Measurements from ENCODE around the gene OR8D4. TPM values are rescaled to one million over a fixed set of nuclear protein-coding genes. Genes with fewer than 3 reads are reported as not detected.

OR8D4 gene
- total and polyA plus RNA-seq, 4 donors: 0.14 TPM; not detected in 3

DNA sequence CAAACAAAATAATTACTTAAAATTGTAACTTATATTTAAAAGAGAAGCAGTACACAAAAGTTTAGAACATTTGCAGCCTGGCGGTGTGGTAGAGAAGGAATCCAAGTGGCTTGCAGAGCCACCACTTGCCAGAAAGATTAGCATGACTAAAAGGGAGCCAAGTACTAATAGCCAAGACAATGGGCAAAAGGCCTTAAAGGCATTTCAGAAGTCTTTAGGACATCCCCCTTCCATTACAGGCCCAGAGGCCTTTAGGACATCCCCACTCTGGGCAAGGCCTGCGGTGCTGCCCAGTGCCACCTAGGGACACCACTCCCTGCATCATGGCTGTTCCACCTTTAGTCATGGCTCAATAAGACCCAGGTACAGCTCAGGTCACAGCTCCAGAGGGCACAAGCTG, 48.9 kb upstream of the OR8D4 start:
- Histone ChIP-seq H3K9me3 (ENCODE audit: control insufficient read depth in 4 of 4, low read length in 3 of 4) (peaks cover 0 to 2% (median 0%) of the 10 kb centered on the region in 4 donors), H3K36me3 (ENCODE audit: control insufficient read depth in 4 of 4, insufficient read depth in 3 of 4, low read depth in 1 of 4, low read length in 3 of 4) (no peaks in the 10 kb centered on the region), H3K4me1 (ENCODE audit: control insufficient read depth in 4 of 4, insufficient read depth in 4 of 4, low read length in 3 of 4) (no peaks in the 10 kb centered on the region), H3K4me3 (ENCODE audit: low read depth in 1 of 3, low read length in 3 of 3) (no peak overlapping the region), H3K9ac (ENCODE audit: low read depth in 1 of 2, low read length in 2 of 2) (no peak overlapping the region), H3K27me3 (ENCODE audit: control insufficient read depth in 4 of 4, insufficient read depth in 4 of 4, low read length in 3 of 4) (peaks cover 0 to 4% (median 0%) of the 10 kb centered on the region in 4 donors), H3K27ac (ENCODE audit: low read depth in 1 of 2, low read length in 2 of 2) (no peak overlapping the region)
- no peak for DNase-seq (ENCODE audit: low spot score)
- TF ChIP-seq EGR1 (IDR thresholded peaks at IDR 0.05; ENCODE audit: low read depth in 2 of 2) (no peak), GABPA (IDR thresholded peaks at IDR 0.05 in 1 of 2, conservative IDR thresholded peaks at IDR 0.05 in 1 of 2) (no peak), SP1 (IDR thresholded peaks at IDR 0.05) (no peak), HNF4G (IDR thresholded peaks at IDR 0.05) (no peak), NR2F2 (IDR thresholded peaks at IDR 0.05) (no peak), REST (IDR thresholded peaks at IDR 0.05) (no peak), FOXA1 (IDR thresholded peaks at IDR 0.05) (no peak)
- TF ChIP-seq, protein P1, sequence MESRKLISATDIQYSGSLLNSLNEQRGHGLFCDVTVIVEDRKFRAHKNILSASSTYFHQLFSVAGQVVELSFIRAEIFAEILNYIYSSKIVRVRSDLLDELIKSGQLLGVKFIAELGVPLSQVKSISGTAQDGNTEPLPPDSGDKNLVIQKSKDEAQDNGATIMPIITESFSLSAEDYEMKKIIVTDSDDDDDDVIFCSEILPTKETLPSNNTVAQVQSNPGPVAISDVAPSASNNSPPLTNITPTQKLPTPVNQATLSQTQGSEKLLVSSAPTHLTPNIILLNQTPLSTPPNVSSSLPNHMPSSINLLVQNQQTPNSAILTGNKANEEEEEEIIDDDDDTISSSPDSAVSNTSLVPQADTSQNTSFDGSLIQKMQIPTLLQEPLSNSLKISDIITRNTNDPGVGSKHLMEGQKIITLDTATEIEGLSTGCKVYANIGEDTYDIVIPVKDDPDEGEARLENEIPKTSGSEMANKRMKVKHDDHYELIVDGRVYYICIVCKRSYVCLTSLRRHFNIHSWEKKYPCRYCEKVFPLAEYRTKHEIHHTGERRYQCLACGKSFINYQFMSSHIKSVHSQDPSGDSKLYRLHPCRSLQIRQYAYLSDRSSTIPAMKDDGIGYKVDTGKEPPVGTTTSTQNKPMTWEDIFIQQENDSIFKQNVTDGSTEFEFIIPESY (IDR thresholded peaks at IDR 0.05): no peak
- TF ChIP-seq, protein P2, sequence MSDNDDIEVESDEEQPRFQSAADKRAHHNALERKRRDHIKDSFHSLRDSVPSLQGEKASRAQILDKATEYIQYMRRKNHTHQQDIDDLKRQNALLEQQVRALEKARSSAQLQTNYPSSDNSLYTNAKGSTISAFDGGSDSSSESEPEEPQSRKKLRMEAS (IDR thresholded peaks at IDR 0.05): no peak
- TF ChIP-seq, protein P3, sequence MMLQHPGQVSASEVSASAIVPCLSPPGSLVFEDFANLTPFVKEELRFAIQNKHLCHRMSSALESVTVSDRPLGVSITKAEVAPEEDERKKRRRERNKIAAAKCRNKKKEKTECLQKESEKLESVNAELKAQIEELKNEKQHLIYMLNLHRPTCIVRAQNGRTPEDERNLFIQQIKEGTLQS (IDR thresholded peaks at IDR 0.05): no peak
- TF ChIP-seq, protein P4, sequence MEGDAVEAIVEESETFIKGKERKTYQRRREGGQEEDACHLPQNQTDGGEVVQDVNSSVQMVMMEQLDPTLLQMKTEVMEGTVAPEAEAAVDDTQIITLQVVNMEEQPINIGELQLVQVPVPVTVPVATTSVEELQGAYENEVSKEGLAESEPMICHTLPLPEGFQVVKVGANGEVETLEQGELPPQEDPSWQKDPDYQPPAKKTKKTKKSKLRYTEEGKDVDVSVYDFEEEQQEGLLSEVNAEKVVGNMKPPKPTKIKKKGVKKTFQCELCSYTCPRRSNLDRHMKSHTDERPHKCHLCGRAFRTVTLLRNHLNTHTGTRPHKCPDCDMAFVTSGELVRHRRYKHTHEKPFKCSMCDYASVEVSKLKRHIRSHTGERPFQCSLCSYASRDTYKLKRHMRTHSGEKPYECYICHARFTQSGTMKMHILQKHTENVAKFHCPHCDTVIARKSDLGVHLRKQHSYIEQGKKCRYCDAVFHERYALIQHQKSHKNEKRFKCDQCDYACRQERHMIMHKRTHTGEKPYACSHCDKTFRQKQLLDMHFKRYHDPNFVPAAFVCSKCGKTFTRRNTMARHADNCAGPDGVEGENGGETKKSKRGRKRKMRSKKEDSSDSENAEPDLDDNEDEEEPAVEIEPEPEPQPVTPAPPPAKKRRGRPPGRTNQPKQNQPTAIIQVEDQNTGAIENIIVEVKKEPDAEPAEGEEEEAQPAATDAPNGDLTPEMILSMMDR (IDR thresholded peaks at IDR 0.05; ENCODE audit: low read depth, low read length, missing input control): no peak
- 97% methylated on average over 2 of the region's 2 CpGs for WGBS

GRCh38 chr11:123856444-123856843, 45.5 kb upstream of the OR8D4 start:
- WGBS: 84% methylated on average over 2 of the region's 2 CpGs
- TF ChIP-seq JUND (IDR thresholded peaks at IDR 0.05) (no peak), EGR1 (IDR thresholded peaks at IDR 0.05; ENCODE audit: low read depth in 2 of 2) (no peak), FOXA2 (IDR thresholded peaks at IDR 0.05) (no peak), GABPA (IDR thresholded peaks at IDR 0.05 in 1 of 2, conservative IDR thresholded peaks at IDR 0.05 in 1 of 2) (no peak), TAF1 (conservative IDR thresholded peaks at IDR 0.05) (no peak), YY1 (IDR thresholded peaks at IDR 0.05) (no peak), REST (IDR thresholded peaks at IDR 0.05) (no peak), RXRA (IDR thresholded peaks at IDR 0.05) (no peak), RAD21 (IDR thresholded peaks at IDR 0.05) (no peak)
- TF ChIP-seq, protein P1 (IDR thresholded peaks at IDR 0.05): no peak
- TF ChIP-seq, protein P3 (IDR thresholded peaks at IDR 0.05): no peak

More at GRCh38 chr11:123856444-123856843, 45.5 kb upstream of the OR8D4 start:
- no peaks in the 10 kb centered on the region for H3K4me1 ChIP-seq (ENCODE audit: control insufficient read depth in 4 of 4, insufficient read depth in 4 of 4, low read length in 3 of 4)
- H3K27ac ChIP-seq (ENCODE audit: low read depth in 1 of 2, low read length in 2 of 2): no peak overlapping the region
- no peak overlapping the region for H3K9ac ChIP-seq (ENCODE audit: low read depth in 1 of 2, low read length in 2 of 2)
- no peak for DNase-seq (ENCODE audit: low spot score)
- peaks cover 0 to 2% (median 0%) of the 10 kb centered on the region in 4 donors for H3K9me3 ChIP-seq (ENCODE audit: control insufficient read depth in 4 of 4, low read length in 3 of 4)
- H3K36me3 ChIP-seq (ENCODE audit: control insufficient read depth in 4 of 4, insufficient read depth in 3 of 4, low read depth in 1 of 4, low read length in 3 of 4): no peaks in the 10 kb centered on the region
- no peak overlapping the region for H3K4me3 ChIP-seq (ENCODE audit: low read depth in 1 of 3, low read length in 3 of 3)
- peaks cover 0 to 4% (median 1%) of the 10 kb centered on the region in 4 donors for H3K27me3 ChIP-seq (ENCODE audit: control insufficient read depth in 4 of 4, insufficient read depth in 4 of 4, low read length in 3 of 4)

Data from liver (tissue), 9 donors.